Measurements from ENCODE around the gene CNOT3. TPM values are rescaled to one million over a fixed set of nuclear protein-coding genes. Genes with fewer than 3 reads are reported as not detected.

Gene CNOT3
- total and polyA plus RNA-seq, 12 donors = 8.3 to 82.3 (median 47.1) TPM

DNA sequence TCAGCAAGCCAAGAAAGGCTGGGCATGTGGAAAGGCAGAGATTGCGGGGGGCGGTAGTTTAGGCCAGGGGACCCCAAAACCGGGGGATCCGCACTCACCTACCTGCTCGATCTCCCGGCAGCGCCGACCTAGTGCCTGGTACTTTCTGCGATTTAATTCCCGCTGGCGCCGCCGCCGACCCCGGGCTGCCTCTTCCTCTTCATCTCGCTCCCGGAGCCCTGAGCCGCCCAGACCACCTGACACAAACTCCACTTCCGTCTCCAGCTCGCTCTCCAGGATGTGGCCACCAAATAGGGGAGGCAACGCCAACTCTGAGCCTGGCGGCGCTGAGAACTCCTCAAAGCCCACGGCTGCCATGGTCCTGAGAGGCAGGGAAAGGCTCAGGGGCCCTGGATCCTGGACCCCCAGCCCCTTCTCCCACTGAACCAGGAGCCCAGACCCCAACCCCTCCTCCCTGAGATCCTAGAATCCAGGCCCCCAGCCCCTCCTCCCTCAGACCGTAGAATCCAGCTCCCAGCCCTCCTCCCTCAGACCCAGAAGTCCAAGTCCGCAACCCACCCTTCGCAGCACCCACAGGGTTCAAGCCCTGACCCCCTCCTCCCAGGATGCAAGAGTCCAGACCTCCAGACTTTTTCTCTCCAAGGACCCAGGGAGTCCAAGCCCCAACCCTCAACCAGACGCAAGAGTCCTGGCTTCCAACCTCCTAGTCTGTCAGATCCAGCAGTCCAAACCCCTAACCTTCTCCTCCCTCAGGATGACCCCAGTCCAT, 23.0 kb upstream of the CNOT3 start:
- Histone ChIP-seq H3K27ac (peak overlapping the region in 2 of 5 donors; percentile 85 to 94), H3K27me3 (no peaks in the 10 kb centered on the region), H3K36me3 (replicated peaks in 1 of 2) (peaks cover 0 to 25% of the 10 kb centered on the region in 2 donors), H3K4me1 (replicated peaks in 1 of 2) (peaks cover 22 to 23% of the 10 kb centered on the region in 2 donors), H3K9me3 (replicated peaks in 1 of 3) (no peaks in the 10 kb centered on the region), H3K4me3 (peak overlapping the region; percentile 52 to 81 (median 72))
- 15 to 19% (median 16%) methylated on average over 17 to 28 of the region's 28 CpGs for WGBS, 4 donors
- intact Hi-C loops (cut with DNase I) = no loop called here
- TF ChIP-seq, protein P1, sequence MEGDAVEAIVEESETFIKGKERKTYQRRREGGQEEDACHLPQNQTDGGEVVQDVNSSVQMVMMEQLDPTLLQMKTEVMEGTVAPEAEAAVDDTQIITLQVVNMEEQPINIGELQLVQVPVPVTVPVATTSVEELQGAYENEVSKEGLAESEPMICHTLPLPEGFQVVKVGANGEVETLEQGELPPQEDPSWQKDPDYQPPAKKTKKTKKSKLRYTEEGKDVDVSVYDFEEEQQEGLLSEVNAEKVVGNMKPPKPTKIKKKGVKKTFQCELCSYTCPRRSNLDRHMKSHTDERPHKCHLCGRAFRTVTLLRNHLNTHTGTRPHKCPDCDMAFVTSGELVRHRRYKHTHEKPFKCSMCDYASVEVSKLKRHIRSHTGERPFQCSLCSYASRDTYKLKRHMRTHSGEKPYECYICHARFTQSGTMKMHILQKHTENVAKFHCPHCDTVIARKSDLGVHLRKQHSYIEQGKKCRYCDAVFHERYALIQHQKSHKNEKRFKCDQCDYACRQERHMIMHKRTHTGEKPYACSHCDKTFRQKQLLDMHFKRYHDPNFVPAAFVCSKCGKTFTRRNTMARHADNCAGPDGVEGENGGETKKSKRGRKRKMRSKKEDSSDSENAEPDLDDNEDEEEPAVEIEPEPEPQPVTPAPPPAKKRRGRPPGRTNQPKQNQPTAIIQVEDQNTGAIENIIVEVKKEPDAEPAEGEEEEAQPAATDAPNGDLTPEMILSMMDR (IDR thresholded peaks at IDR 0.05) = no peak
- no peak for TF ChIP-seq POLR2A (IDR thresholded peaks at IDR 0.05)
- peak in 4 of 7 donors; percentile 47 to 54 (median 51) for DNase-seq

DNA sequence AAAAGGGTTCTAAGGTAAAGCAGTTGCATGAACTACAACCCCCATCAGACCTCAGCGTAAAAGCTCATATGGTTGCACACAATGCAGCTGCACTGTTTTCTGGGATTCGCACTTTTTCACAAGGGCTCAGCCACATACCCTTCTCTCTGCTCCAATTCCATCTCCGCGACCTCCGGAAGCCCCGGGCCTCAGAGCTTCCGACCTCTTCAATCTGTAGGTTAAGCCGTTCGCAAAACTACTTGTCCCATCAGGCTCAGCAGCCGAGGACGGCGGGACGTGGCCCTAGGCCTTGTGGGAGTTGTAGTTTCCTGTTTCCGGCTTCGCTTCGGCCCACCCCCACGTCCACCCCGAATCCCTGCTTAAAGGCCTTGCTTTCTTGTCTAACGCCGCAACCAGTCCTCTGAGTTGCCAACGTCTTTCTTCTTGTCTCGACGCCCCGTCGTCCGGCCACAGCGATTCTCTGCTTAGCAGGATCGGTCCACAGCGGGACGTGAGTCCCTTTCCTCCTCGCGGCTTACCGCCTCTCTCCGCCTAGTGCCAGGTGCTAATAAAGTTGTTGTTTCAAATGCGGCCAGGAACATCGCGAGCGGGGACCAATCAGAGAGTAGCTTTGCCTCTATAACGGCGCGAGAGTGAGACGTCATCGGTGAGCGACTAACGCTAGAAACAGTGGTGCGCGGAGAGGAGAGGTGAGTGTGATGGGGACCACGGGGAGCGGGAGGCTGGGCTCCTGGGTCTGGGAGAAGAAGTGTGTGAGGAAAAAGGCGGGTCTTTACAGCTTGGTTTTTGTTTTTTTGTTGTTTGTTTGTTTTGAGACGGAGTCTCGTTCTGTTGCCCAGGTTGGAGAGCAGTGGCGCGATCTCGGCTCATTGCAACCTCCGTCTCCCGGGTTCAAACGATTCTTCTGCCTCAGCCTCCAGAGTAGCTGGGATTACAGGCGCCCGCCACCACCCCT, 22.2 kb upstream of the CNOT3 start, which contains the start of the genes PRPF31 and TFPT:
Gene PRPF31 (plus strand): TSS at position 646 of the 955 bp plus-strand sequence. CDS start 2,525 bp downstream, outside the sequence.
Gene TFPT (minus strand): TSS at position 549 of the 955 bp plus-strand sequence. CDS start 388 bp downstream, at position 161.
- Histone ChIP-seq H3K36me3 (replicated peaks in 1 of 2) (peaks cover 0 to 25% of the 10 kb centered on the region in 2 donors), H3K27me3 (no peaks in the 10 kb centered on the region), H3K9me3 (replicated peaks in 1 of 3) (no peaks in the 10 kb centered on the region), H3K4me1 (replicated peaks in 1 of 2) (peaks cover 22 to 23% of the 10 kb centered on the region in 2 donors), H3K4me3 (peak within 1 kb of the TSS; percentile 52 to 81 (median 72)), H3K27ac (peak within 1 kb of the TSS; percentile 73 to 94 (median 84))
- intact Hi-C loops (cut with DNase I) = no loop called here
- DNase-seq = peak; percentile 95 to 99 (median 98)
- TF ChIP-seq POLR2A (IDR thresholded peaks at IDR 0.05) = peak; percentile 57 to 62
- TF ChIP-seq, protein P1 (IDR thresholded peaks at IDR 0.05) = no peak
- 0% methylated on average over 52 to 60 of the region's 60 CpGs for WGBS, 4 donors

DNA sequence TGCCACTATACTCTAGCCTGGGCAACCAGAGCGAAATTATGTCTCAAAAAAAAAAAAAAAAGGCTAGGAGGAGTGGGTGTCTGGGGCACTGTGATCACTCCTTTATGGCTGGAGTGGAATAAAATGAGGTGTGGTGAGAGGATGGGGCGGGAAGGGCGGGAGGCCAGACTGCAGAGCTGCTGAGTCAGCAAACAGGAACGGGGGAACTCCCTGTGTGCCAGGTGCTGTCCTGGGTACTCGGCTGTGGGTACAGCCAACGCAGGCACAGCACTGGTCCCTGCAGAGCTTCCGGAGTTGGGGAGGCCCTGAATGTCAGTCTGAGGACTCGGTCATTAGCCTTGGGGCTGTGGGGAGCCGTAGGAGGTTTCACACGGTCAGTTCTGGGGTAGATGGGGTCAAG, 16.3 kb upstream of the CNOT3 start:
- intact Hi-C loops (cut with DNase I) = no loop called here
- 86 to 96% (median 96%) methylated on average over 10 of the region's 10 CpGs for WGBS, 4 donors
- TF ChIP-seq POLR2A (IDR thresholded peaks at IDR 0.05) = no peak
- TF ChIP-seq, protein P1 (IDR thresholded peaks at IDR 0.05) = no peak
- Histone ChIP-seq H3K4me3 (no peak overlapping the region), H3K9me3 (replicated peaks in 1 of 3) (no peaks in the 10 kb centered on the region), H3K36me3 (replicated peaks in 1 of 2) (peaks cover 0 to 73% of the 10 kb centered on the region in 2 donors), H3K27ac (no peak overlapping the region), H3K27me3 (no peaks in the 10 kb centered on the region), H3K4me1 (replicated peaks in 1 of 2) (peaks cover 7 to 8% of the 10 kb centered on the region in 2 donors)
- no peak for DNase-seq

DNA sequence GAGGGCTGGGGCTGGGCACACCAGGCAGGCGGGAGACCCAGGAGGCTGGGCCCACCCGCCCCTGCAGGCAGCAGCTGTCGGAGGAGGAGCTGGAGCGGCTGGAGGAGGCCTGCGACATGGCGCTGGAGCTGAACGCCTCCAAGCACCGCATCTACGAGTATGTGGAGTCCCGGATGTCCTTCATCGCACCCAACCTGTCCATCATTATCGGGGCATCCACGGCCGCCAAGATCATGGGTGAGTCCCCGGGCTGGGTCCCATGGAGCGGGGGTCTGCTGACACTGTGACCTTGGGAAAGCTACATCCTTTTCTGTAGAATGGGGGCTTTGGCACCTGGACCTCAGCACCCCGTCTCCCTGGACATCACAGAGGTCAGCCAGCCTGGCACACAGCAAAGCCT, 13.9 kb upstream of the CNOT3 start:
- H3K27me3 ChIP-seq = no peaks in the 10 kb centered on the region
- H3K4me1 ChIP-seq (replicated peaks in 1 of 2) = no peaks in the 10 kb centered on the region
- no peak for TF ChIP-seq POLR2A (IDR thresholded peaks at IDR 0.05)
- TF ChIP-seq, protein P1 (IDR thresholded peaks at IDR 0.05) = no peak
- WGBS, 4 donors = 90 to 100% (median 92%) methylated on average over 4 to 17 of the region's 17 CpGs
- no peaks in the 10 kb centered on the region for H3K9me3 ChIP-seq (replicated peaks in 1 of 3)
- no peak for DNase-seq
- peaks cover 0 to 92% of the 10 kb centered on the region in 2 donors for H3K36me3 ChIP-seq (replicated peaks in 1 of 2)
- intact Hi-C loops (cut with DNase I) = no loop called here
- H3K27ac ChIP-seq = no peak overlapping the region
- H3K4me3 ChIP-seq = no peak overlapping the region

All from adrenal gland (tissue), 12 donors.